OCI-LY3 (cell line): ENCODE results near the gene PANX3.

Source experiments
- CTCF ChIP-seq: fragments of 200-600, 300-600 bp; sonication (generic); IDR thresholded peaks from 2 replicates; pipeline ENCODE4 v1.5.1; 2014; ENCODE audit warnings: antibody characterized with exemption, low read length, low read depth
- EZH2phosphoT487 ChIP-seq: fragments of 200-600 bp; shearing (Covaris generic); IDR thresholded peaks from 2 replicates; pipeline ENCODE4 v1.6.1; 2018; ENCODE audit warnings: antibody characterized with exemption, mixed run types, low read depth

DNA sequence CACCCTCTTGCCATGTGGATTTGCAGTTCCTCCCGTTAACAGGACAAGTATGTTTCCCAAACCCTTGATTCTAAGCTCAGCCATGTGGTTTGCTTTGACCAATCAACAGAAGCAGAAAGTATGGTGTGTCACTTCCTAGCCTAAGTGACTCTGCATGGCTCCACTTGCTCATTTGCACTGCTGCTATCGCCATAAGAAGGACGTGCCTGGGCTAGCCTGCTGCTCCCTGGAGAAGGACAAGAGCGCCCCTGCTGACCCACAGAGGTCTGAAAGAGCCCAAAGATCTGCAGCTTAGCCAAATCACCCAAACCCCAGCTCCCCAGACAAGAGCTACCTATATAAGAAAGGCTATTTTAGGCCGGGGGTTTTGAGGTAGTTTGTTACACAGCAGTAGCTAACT, 29.4 kb downstream of the PANX3 start:
- TF ChIP-seq CTCF (no peak), EZH2phosphoT487 (no peak)
